ENCODE results near the gene CLPTM1L. TPM values are rescaled to one million over a fixed set of nuclear protein-coding genes. Genes with fewer than 3 reads are reported as not detected.

Gene CLPTM1L
- polyA plus RNA-seq, 1 donor from 2014 or later: 61.6 TPM

DNA sequence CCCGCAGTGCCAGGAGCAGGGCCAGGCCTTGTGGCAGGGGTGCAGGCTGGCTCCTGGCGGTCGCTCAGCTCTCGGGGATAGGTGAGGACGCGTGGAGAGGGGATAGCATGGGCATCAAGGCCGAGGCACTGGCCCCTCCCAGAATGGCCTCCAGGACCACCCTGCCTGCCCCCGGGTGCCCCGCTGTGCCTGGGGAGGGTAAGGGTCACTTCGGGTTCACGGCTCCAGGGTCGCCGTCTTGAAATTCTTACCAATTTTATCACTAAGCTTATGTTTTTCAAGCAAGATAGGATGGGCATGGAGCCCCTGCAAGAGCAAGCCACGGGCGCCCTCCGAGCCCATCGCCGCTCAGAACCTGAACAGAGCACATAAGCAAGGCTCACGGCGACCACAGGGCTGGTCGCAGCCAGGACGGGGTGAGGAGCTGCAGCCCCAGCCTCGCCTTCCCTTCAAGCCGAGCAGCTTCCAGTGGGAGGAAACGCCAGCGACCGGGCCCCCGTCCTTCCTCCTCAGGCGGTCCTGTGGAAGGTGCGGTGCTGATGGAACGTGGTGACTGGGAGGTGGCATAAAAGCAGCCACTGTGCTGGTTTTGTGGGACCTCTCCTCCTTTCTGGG lies 14.2 kb upstream of the CLPTM1L start:
- H3K27me3 ChIP-seq (ENCODE audit: insufficient read depth, low read depth, low read length): no peaks in the 10 kb centered on the region
- no peaks in the 10 kb centered on the region for H4K20me1 ChIP-seq (ENCODE audit: insufficient read depth)
- no peaks in the 10 kb centered on the region for H3K9me3 ChIP-seq (ENCODE audit: low read length)
- H3F3A ChIP-seq (ENCODE audit: insufficient read depth, low read length, poor library complexity, severe bottlenecking): no peaks in the 10 kb centered on the region
- no peak overlapping the region for H3K4me2 ChIP-seq (ENCODE audit: low read length)
- TF ChIP-seq CTCF (IDR thresholded peaks at IDR 0.05; ENCODE audit: poor library complexity, severe bottlenecking): no peak
- TF ChIP-seq MXI1 (conservative IDR thresholded peaks at IDR 0.05; ENCODE audit: poor library complexity, severe bottlenecking): no peak
- no peak for TF ChIP-seq EP300 (conservative IDR thresholded peaks at IDR 0.05; ENCODE audit: poor library complexity, severe bottlenecking)
- no peak for TF ChIP-seq REST (IDR thresholded peaks at IDR 0.05; ENCODE audit: borderline replicate concordance)
- no peak for TF ChIP-seq TAF1 (IDR thresholded peaks at IDR 0.05; ENCODE audit: low read depth)
- TF ChIP-seq SMC3 (conservative IDR thresholded peaks at IDR 0.05; ENCODE audit: poor library complexity): no peak
- TF ChIP-seq EZH2 (IDR thresholded peaks at IDR 0.05; ENCODE audit: borderline replicate concordance, insufficient read depth, low read length, poor library complexity, severe bottlenecking): no peak
- TF ChIP-seq RAD21 (conservative IDR thresholded peaks at IDR 0.05): no peak
- TF ChIP-seq POLR2AphosphoS5 (IDR thresholded peaks at IDR 0.05): no peak
- no peak overlapping the region for H3K27ac ChIP-seq (ENCODE audit: low read length)
- no peak overlapping the region for H2AFZ ChIP-seq (ENCODE audit: low read depth, low read length)
- H3K9ac ChIP-seq (ENCODE audit: low read length): no peak overlapping the region
- no peaks in the 10 kb centered on the region for H3K9me2 ChIP-seq (ENCODE audit: insufficient read depth, low read length)
- no peaks in the 10 kb centered on the region for H3K79me2 ChIP-seq (replicated peaks; ENCODE audit: insufficient read depth, low read length)
- H3K4me3 ChIP-seq (ENCODE audit: low read length): no peak overlapping the region
- no peaks in the 10 kb centered on the region for H3K36me3 ChIP-seq (ENCODE audit: insufficient read depth, low read length)

GRCh38 chr5:1358726-1359025 lies 13.8 kb upstream of the CLPTM1L start:
- Histone ChIP-seq H3F3A (ENCODE audit: insufficient read depth, low read length, poor library complexity, severe bottlenecking) (no peaks in the 10 kb centered on the region), H3K36me3 (ENCODE audit: insufficient read depth, low read length) (no peaks in the 10 kb centered on the region), H3K27me3 (ENCODE audit: insufficient read depth, low read depth, low read length) (no peaks in the 10 kb centered on the region), H3K9ac (ENCODE audit: low read length) (no peak overlapping the region), H3K4me3 (ENCODE audit: low read length) (no peak overlapping the region), H3K9me2 (ENCODE audit: insufficient read depth, low read length) (no peaks in the 10 kb centered on the region), H2AFZ (ENCODE audit: low read depth, low read length) (no peak overlapping the region), H3K4me2 (ENCODE audit: low read length) (no peak overlapping the region), H3K27ac (ENCODE audit: low read length) (no peak overlapping the region), H4K20me1 (ENCODE audit: insufficient read depth) (no peaks in the 10 kb centered on the region), H3K9me3 (ENCODE audit: low read length) (no peaks in the 10 kb centered on the region), H3K79me2 (replicated peaks; ENCODE audit: insufficient read depth, low read length) (no peaks in the 10 kb centered on the region)
- TF ChIP-seq POLR2AphosphoS5 (IDR thresholded peaks at IDR 0.05) (no peak), RAD21 (conservative IDR thresholded peaks at IDR 0.05) (no peak), SMC3 (conservative IDR thresholded peaks at IDR 0.05; ENCODE audit: poor library complexity) (no peak), EP300 (conservative IDR thresholded peaks at IDR 0.05; ENCODE audit: poor library complexity, severe bottlenecking) (no peak), EZH2 (IDR thresholded peaks at IDR 0.05; ENCODE audit: borderline replicate concordance, insufficient read depth, low read length, poor library complexity, severe bottlenecking) (no peak)

Data from neural cell (in vitro differentiated cells).